SKM-1 treated with dmso at 0.1 percent for 144 hours (cell line): ENCODE data around the gene TSSK6.
A peak's percentile ranks its signal among the peaks of the same experiment; 100 is the strongest.
"Not testable (repeated sequence)": the region's sequence is repeated elsewhere in the genome, so short reads cannot be mapped to it uniquely, and the experiment has no call there.

Source experiments
- DNase-seq: peaks from one replicate; lab custom pipeline; 2025; ENCODE audit not compliant: unreplicated experiment; lab: John Stamatoyannopoulos, UW

Gene TSSK6

DNA sequence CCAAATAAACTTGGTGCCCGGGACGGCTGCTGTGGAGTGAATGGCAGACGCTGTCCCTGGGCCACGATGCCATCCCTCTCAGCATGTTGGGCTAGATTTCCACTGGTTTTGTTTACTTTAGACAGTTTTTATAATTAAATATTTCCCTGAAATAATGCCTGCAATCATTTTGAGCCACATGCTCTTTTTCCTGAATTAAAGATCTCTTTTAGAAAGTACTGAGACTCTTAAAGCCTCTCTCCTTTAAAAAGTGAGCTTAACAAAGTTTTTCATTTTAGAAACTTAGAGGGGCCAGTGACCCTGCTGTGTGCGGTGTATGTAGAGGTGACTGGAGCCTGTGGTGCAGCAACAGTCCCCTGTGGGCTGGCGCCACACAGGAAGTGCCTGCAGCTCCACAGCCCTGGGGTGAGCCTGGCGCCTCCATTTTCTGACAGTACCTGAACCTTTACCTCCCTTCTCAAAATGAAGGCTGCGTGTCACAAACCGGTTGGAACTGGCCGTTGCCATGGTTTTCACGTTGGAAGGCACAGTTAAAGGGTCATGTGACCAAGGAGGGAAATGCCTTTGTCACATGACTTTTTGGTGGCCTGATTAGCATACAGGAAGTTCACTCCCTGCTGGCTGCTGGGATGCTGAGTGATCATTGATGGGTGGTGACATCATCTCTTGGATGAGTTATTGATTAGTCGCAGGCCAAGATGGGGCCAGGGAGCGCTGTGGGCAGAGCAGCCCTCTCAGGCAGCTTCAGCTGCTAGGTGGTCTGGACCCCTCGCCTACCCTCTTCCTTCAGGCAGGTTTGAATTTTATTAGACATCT, 26.3 kb downstream of the TSSK6 start:
- DNase-seq, result no peak

GRCh38 chr19:19487950-19488874, 27.1 kb downstream of the TSSK6 start:
- DNase-seq, result no peak

DNA sequence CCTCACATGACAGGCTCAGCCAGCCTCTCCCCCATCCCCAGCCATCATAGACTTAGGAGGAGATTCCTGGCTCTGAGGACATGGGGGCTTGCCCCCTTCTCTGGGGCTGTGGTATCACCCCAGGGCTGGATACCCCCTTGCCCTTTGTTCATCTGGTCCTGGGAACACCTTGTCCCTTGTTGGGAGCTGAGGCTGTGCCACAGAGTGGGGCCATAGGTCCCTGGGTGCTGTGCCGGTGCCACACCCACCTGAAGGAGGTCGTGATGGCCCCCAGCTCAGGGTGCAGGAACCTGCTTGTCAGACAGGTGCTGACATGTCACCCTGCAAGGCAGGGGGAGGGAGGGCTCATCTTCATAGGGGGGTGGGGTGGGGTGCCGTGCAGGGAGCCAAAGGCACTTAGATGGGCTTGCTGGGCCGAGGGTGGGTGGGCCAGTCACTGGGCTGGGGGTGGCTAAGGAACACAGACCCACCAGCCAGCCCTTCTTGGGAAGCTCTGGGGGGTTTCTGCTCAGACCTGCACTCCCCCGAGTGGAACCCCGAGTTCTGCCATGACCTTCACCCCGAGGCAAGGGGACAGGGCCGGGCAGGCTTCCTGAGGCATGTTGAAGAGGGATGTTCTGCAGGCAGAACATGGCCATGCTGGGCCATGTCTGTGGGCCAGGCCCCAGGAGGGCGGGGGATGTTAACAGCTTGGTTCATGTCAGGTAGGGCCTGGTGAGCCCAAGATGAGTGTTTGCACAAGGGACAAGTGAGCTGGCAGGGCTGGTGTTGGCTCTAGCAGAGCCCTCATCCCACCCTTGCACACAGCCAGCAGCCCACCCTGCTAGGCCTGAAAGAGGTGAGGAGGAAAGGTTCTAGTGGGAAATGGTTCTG, 28.0 kb downstream of the TSSK6 start:
- DNase-seq, result no peak

- DNase-seq, result no peak
Observed at GRCh38 chr19:19486343-19487076, 28.8 kb downstream of the TSSK6 start.

- DNase-seq, result no peak
Observed at GRCh38 chr19:19485998-19486290, 29.4 kb downstream of the TSSK6 start.

DNA sequence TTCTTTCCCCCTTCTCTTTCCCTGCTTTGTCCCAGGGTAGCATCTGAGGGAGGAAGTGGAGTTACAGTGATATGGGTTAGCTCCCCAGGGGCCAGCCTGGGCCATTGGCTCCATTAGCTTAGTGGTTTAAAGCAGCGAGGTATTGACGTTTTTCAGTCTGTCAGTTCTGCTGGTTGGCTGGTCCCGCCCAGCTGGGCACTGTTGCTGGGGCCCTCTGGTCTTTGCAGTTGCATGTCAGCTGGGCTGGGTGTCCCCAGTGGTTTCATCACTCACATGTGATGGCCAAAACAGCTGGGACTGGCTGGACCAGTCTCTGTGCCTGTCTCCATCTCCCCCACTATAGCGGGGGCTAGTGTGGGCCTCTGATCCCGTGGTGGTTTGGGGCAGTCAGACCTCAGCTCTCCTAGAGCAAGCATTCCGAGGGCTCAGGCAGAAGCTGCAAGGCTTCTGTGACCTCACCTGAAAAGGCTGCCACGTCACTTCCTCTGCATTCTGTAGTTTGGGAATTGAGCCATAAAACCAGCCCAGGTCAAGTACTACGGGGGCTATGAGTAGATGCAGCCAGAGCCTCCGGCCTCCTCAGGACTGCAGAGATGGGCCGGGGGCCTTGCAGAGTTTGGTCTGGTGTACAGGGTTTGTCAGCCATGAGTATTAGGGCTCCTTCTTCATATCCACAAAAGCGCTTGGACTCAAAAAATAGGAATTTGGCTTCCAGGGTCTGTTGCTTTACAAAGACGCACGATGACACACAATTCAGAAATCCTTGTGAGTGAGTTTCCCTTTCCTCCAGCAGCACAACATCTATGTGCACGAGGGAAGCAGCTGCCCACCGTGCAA, 30.0 kb downstream of the TSSK6 start:
- DNase-seq, result no peak

DNA sequence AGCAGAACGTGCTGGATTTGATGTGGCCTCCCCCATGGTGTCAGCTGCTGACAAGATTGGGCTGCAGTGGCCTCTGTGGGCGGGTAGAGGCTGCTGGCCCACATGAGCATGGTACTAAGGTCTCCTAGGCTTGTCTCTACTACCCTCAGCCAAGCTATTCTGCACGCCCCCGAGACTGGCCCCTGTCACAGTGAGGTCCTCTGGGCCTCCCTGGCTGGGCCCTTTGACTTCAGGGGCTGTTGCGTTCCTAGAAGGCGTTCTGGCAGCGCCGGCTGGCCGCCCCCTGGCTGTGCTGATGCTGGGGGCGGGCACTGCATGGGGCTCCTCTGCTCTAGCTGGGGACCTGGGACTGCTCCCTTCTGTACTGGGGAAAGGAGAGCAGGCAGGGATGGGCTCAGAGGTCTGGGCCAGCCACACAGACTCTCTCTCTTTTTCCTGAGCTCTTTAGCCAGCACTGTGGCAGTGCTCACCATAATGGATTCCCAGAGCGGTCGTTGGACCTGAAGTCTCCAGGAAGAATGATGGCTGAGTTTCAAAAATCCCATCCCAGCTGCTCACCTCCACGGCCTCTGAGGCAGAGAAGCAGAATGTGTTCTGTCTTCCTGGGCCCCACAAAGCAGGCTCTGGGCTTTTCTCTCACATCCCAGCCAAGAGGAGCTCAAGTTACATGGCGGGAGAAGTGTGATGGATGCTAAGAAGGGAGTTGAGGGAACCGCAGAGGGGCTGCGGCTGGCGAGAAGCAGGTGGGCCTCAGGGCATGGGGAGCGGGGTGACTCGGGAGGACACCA, 32.3 kb downstream of the TSSK6 start:
- no peak for DNase-seq

DNA sequence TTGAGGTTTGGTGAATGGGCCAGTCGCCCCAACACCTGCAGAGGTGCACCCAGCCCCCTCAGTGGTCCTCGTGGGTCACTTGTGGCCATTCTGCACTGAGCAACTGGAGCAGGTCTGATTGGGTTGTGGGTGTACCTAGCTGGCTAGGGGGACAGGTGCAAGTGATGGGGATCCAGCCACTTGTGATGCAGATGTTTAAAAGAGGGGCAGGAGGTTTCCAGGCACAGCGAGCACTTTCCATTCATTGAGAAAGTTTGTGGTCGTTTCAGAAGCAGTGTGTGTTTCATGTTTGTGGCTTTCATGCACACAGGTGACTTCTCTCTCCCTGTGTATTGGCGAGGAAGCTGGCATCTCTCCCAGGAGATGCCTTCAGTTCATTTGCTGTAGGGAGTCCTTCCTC, 34.7 kb downstream of the TSSK6 start:
- no peak for DNase-seq

DNA sequence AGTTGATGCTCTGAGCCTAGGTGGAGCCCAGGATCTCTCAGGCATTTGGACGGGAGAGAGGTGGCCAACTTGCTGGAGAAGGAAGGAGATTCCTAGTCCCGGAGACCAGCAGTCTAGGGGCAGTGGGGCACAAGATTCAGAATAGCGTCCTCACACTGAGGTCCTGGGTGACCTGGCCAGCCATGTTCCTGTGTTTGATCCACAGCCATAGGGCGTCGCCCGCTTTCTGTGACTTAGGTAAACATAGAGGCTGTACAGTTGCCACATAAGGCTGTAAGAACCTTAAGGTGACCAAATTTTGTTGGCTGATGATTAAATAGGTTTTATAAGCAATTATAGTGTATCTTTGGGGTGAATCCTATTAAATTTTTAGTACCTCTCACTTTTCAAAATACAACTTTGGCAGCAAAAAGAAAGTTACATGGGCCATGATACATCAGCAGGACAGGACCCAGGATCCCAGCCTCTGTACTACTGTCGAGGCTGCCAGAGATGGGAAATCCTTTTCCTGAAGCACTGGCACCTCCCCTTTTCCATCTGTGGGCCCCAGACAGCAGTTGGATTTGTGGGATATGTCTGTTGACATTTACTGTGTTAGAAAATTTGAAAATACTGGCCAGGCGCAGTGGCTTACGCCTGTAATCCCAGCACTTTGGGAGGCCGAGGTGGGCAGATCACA, 37.5 kb downstream of the TSSK6 start:
- no peak for DNase-seq

DNA sequence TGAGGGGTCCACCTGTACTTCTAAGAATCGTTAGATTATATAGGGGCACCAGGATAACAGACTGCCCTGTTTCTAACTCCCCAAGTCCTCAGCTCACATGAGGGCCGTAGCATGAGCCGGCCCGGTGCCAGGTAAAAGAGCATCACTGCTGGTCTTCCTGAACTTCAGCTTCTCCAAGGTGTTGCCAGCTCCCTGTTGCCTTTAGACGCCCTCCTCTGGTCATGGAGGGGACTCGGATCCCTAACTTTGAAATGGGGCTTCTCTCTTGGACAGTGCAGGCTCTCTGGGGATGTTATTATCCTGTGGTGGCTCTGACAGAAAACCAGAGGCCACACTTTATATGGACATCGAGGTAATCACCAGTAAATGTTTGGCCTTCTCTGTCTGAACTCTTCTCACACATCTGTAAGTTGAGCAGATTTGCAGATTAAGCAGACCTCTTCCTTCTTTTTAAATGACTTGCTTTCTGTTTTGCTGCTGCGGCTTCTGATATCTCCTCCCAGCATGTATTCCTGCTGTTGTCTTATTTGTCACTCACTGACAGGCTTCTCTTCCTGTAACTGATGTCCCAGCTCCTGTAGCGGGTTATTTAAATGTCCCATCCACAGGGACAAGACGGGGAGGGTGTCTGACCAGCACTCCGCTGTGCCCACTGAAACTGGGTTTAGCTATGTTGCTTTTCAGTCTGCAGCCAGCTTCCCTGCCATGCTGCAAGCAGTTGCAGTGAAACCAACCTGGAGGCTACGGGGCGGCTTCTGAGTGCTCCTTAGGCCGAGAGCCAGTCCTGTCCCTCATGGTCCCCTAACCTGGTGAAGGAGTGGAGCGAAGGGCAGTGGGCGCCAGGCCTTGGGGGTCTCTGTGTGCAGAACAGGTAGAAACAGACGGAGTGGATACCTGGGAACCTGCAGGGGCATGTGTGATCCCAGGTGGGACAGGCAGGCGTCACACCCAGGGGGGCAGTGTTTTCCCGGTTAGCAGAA, 39.2 kb downstream of the TSSK6 start:
- no peak for DNase-seq

- no peak for DNase-seq
Observed at GRCh38 chr19:19475015-19475765, 40.2 kb downstream of the TSSK6 start.

DNA sequence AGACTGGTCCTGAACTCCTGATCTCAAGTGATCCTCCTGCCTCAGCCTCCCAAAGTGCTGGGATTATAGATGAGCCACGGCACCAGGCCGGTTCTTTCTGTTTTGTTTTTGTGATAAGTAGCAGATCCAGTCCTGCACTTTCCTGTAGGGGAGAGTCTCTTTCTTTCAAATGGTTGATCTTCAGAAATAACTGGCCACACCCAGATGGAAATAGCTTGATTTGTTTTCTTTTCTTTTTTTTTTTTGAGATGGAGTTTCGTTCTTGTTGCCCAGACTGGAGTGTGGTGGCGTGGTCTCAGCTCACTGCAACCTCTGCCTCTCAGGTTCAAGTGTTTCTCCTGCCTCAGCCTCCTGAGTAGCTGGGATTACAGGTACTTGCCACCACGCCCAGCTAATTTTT, 43.2 kb downstream of the TSSK6 start:
- not testable (repeated sequence) for DNase-seq

DNA sequence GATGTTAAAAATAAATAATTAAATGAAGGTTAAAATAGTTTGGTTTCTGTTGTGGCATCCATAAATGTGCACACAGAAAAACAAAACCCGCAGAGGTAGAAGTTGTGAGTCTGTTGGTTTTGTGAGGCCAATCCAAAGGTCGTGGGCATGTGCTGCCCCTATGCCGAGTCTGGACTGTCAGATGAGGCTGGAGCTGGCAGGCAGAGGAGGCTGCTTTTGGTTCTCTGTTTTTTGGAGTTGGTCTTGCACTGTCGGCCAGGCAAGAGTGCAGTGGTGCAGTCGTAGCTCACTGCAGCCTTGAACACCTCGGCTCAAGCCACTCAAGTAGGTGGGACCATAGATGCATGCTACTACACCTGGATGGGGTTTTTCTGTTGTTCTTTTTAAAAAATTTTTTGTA, 43.7 kb downstream of the TSSK6 start:
- no peak for DNase-seq

- DNase-seq, result peak; percentile 33
Observed at GRCh38 chr19:19470579-19470978, 44.8 kb downstream of the TSSK6 start.

DNA sequence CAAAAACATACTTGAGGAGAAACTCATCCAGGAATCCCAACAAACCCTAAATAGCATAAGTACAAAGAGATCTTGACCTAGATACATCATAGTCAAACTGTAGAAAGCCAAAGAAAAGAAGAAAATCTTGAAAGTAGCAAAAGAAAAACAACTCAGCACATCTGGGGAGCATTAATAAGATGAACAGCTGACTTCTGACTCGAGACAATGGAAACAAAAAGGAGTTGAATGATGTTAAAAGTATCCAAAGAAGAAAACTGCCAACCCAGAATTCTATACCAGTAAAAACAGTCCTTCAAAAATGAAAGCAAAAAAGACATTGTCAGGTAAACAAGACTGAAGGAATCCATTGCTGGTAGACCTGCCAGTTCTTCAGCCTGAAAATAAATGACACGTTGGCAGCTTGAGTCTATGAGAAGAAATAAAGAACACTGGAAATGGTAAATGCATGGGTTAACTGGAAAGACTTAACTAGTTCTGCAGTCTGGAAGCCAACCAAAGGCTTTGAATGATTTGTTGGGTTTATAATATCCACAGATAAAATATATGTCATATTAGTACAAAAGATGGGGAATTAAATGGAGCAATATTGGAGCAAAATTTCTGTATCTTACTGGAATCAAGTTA, 46.8 kb downstream of the TSSK6 start:
- no peak for DNase-seq

DNA sequence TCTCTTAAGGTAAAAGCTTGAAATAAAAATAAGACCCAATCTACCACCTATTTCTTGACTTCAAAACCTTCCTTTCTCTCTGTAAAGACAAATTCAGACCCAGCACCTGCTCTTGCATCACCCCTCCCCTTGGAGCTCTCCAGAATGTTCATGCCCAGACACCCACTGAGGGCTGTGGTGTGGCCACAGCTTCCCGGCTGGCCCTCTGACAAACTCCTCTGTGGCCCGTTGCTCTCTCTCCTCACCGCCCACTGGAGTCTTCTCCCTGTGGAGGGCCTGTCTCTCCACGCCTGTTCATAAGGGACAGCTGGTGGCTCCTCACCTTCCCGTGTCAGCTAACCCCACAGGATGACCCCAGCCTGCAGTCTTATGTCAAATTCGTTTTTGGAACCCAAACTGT, 49.1 kb downstream of the TSSK6 start:
- no peak for DNase-seq
